HUES48 (cell line): ENCODE measurements around the gene JMJD8.
A peak's percentile ranks its signal among the peaks of the same experiment; 100 is the strongest.

ENCODE experiments used
- H3K27ac ChIP-seq: one replicate; pipeline ENCODE4 v1.7.0; 2013; ENCODE audit warnings: low read depth, low read length, inconsistent platforms
- H3K27me3 ChIP-seq: 2 replicates; pipeline ENCODE4 v1.6.1; 2013; ENCODE audit warnings: mild to moderate bottlenecking, low read length; ENCODE audit not compliant: control insufficient read depth, insufficient read depth
- H3K36me3 ChIP-seq: 2 replicates; pipeline ENCODE4 v1.6.1; 2013; ENCODE audit warnings: low read length; ENCODE audit not compliant: control insufficient read depth, insufficient read depth
- H3K4me1 ChIP-seq: 2 replicates; pipeline ENCODE4 v1.6.1; 2013; ENCODE audit warnings: mild to moderate bottlenecking, low read length; ENCODE audit not compliant: control insufficient read depth, insufficient read depth
- H3K4me3 ChIP-seq: 2 replicates; pipeline ENCODE4 v1.5.1; 2013; ENCODE audit warnings: mild to moderate bottlenecking, low read depth, low read length
- H3K9ac ChIP-seq: 2 replicates; pipeline ENCODE4 v1.6.1; 2013; ENCODE audit warnings: mild to moderate bottlenecking, low read depth, low read length, moderate library complexity
- H3K9me3 ChIP-seq: 2 replicates; pipeline ENCODE4 v1.6.1; 2013; ENCODE audit warnings: low read length; ENCODE audit not compliant: control insufficient read depth, insufficient read depth

Gene JMJD8

DNA sequence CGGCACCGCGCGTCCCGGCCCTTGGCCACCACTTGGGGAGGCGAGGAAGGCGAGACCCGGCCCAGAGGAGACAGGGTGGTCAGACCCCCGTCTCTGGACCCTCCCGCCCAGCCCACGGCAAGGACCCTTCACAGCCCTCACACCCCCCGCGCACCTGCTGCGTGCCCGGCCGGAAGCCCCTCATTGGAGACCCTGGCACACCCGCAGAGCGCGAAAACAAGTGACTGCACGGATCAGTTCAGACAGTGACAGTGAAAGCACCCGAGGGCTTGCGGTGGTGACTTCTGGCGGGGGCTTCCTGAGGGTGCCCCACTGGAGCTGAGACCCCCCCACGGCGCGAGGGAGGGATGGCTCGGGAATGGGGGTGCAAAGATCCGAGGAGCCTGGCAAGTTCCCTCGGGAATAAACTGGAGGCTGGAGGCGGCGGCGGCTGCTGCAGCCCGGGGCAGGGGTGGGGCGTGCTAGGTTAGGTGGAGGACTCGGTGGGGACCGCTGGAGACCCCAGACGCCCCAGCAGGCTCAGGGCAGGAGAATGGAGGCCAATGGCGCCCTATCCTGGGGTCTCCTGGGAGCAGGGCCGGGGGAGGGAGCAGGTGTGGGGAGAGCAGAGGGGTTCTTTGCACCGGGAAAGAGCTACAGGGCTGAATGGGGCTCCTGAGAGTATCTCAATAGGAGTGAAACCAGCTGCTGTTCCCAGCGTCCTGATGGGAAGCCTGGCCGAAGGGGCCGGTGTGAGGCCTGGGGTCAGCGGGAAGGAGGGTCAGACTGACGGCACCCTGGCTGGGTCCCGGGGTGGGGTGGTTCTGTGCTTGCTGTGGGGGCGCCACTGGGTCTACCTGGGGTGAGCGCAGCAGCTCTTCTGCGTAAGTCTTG lies 22.3 kb upstream of the JMJD8 start:
- H3K4me1 ChIP-seq = peaks cover 2% of the 10 kb centered on the region; the same call in 1 of the 2 replicates
- H3K36me3 ChIP-seq = no peaks in the 10 kb centered on the region
- H3K9ac ChIP-seq = no peak overlapping the region
- peak overlapping the region; percentile 49 for H3K4me3 ChIP-seq
- no peaks in the 10 kb centered on the region for H3K9me3 ChIP-seq
- peaks cover 79% of the 10 kb centered on the region for H3K27me3 ChIP-seq
- no peak overlapping the region for H3K27ac ChIP-seq

DNA sequence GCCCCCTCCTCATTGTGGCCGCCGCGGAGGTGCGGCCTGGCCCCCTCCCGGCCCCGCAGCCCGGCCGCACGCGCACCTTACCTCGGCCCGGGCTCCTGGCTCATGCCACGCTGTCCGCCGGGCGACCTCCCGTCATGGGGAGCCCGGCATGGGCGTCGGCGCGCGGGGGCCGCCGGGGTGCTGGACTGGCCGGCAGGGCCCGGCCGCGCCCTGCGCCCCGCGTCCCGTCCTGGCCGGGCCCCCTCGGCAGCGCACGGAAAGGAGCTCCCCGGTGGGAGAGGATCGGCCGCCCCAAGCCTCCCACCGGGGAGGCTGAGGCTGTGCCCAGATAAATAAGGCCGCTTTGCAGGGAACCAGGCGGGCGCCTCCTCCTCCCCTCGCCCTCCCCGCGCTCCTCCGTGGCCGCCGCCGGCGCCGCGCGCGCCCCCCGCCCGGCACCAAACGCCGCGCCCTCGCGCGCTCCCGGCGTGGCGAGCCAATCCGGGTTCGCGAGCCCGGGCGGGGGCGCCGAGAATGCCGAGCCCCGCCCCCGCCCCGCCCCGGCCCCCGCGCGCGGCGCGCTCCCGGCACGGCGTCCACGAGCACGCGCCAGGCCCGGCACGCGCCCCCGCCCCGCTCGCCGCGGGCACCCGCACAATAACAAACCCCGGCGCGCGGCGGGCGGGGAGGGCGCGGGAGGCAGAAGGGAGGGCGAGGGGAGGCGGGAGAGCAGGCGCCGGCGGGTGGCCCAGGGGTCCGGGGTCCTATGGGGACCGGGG lies 21.5 kb upstream of the JMJD8 start, which contains the start of gene FBXL16:
TSS of gene FBXL16 (minus strand) at position 371 of the 758 bp plus-strand sequence. CDS start 8,396 bp downstream, outside the sequence.
- Histone ChIP-seq H3K36me3 (no peaks in the 10 kb centered on the region), H3K9me3 (no peaks in the 10 kb centered on the region), H3K27me3 (peaks cover 87% of the 10 kb centered on the region), H3K27ac (no peak within 1 kb of the TSS), H3K9ac (no peak within 1 kb of the TSS), H3K4me3 (peak within 1 kb of the TSS; percentile 57), H3K4me1 (peaks cover 2% of the 10 kb centered on the region; the same call in 1 of the 2 replicates)

DNA sequence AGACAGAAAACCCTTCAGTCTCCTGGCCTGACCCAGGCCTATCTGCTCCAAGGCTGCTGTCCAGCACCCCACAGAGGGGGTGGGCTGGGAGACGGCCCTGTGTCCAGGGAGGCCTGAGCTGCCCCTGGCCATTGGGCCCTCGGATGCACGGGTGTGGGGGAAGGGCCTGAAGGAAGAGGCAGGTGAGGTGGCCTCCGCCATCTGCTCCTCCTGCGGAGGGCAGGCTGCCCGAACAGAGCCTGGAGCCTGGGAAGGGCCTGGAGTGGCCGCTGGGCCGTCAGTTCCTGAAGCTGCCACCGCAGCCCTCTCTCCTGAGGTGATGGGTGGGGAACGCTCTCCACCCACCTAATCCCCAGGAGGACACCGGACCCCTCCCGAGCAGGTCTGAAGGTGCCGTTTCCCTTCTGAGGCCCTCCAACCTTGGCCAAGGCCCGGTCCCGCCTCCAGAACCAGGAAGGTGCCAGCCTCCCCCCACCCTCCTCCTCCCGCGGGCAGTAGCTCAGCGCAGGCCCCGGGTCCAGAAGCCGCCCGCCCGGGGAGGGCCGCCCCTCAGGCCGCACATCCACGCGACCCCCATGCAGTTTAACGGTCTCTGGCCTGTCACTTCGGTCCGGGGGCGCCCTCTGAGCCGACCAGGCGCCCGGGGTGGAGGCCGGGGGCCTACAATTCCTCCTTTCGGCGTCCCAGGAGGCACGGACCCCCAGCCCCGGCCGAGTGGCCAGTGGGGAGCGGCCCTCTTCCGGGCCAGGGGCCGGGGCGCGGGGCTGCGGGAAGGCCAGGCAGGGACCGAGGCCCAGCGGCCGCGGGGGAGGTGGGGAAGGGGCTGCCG lies 20.6 kb upstream of the JMJD8 start:
- Histone ChIP-seq H3K27ac (no peak overlapping the region), H3K36me3 (no peaks in the 10 kb centered on the region), H3K4me1 (no peaks in the 10 kb centered on the region; the same call in 1 of the 2 replicates), H3K9ac (no peak overlapping the region), H3K27me3 (peaks cover 95% of the 10 kb centered on the region), H3K9me3 (no peaks in the 10 kb centered on the region), H3K4me3 (peak overlapping the region; percentile 35; the same call in 1 of the 2 replicates)

DNA sequence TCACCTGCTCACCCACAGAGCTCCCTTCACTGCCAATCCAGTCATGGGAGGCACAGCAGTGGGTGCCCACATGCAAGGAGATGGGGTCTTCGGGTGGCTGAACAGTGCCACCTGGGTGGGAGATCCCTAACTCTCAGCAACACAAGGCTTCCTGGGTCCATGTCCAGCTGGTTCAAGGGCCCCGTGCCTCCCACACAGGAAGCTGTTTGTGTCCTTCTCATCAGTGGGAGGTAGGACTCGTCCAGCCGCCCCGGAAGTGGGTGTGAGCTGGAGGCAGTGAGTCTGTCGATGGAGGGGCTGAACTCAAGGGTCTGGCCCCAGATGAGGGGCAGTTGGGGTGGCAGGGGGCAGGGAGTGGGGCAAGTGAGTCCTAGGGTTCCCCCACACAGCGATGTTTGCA lies 19.9 kb upstream of the JMJD8 start:
- Histone ChIP-seq H3K27ac (no peak overlapping the region), H3K27me3 (peaks cover 96% of the 10 kb centered on the region), H3K9ac (no peak overlapping the region), H3K4me3 (no peak overlapping the region), H3K9me3 (no peaks in the 10 kb centered on the region), H3K36me3 (no peaks in the 10 kb centered on the region), H3K4me1 (no peaks in the 10 kb centered on the region)

DNA sequence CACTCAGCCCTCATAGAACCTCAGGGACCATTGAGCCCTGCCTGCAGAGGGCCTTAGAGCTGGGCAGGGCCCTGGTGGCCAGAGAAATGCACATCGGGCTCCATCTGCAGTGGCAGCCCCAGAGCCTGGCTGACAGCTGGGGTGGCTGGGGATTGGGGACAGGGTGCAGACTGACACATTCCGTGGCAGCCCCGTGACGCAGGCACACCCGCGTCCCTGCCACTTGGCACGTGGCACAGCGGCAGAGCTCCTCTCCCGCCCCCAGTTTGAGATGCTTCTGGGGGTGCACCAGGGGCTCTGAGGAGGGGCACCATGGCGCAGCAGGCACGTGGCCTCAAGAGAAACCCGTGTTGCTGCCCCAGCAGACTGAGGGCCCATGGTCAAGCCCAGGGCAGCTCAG lies 19.3 kb upstream of the JMJD8 start:
- H3K36me3 ChIP-seq = no peaks in the 10 kb centered on the region
- no peaks in the 10 kb centered on the region for H3K9me3 ChIP-seq
- no peak overlapping the region for H3K27ac ChIP-seq
- no peak overlapping the region for H3K4me3 ChIP-seq
- no peaks in the 10 kb centered on the region for H3K4me1 ChIP-seq
- peaks cover 94% of the 10 kb centered on the region for H3K27me3 ChIP-seq
- H3K9ac ChIP-seq = no peak overlapping the region

DNA sequence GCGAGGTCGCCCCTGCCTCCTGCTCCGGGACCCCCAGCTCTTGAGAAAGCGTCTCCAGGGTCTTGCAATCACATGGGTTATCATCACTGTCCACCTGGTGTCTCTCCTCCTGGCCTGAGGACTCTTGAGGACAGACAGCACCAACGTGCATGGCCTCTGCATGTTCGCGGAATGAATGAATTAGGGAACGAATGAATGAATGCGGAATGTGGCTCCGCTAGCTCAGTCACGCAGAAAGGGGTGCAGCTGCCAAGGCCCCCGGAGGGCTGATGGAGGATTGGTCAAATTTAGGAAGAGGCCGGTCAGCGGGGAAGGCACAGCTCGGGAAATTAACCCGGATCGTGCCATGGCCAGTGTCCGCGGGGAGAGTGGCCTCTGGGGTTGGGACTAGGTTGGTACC lies 18.2 kb upstream of the JMJD8 start:
- H3K36me3 ChIP-seq = no peaks in the 10 kb centered on the region
- H3K4me1 ChIP-seq = no peaks in the 10 kb centered on the region
- no peak overlapping the region for H3K27ac ChIP-seq
- H3K27me3 ChIP-seq = peaks cover 87% of the 10 kb centered on the region
- no peak overlapping the region for H3K4me3 ChIP-seq
- H3K9me3 ChIP-seq = no peaks in the 10 kb centered on the region
- H3K9ac ChIP-seq = no peak overlapping the region

DNA sequence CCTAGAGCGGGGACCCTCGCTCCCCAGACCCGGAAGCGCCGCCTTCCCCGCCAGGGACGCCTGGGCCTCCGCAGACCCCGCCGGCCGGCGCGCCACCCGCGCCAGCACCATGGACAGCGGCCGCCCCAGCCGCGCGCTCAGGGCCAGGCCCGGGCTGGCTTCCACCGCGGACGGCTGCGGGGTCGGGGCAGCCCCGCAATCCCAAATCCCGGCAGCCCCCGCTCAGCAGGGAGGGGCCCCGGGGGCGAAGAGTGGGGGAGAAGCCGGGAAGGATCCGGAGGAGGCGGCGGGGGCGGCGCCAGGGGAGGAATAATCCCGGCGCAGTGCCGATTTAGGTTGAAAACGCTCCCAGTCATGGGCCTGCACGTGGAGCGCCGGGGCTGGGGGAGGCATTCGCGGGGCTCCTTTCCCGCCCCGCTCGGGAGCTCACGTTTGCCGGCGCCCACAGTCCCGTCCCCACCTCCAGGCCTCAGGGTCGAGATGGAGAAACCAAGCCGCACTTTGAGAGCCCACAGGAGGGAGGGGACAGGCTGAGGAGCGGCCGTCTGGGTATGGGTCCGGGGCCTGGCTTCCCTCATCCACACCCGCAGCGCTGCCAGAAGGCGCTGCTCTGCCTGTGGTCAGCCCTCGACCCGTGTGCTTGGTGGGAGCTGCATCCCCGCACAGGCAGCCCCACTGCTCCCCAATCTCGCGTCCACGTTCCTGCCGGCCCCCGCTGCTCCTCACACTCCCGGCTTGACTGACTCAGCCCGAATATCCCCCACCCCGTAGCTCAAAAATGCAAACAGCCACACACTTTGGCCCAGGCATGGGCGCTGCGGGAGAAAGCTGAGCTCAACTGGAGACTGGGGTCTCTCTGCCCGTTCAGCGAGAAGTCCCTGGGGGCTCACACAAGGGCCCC lies 16.8 kb upstream of the JMJD8 start:
- H3K9ac ChIP-seq = no peak overlapping the region
- peak overlapping the region; percentile 35; the same call in 1 of the 2 replicates for H3K4me3 ChIP-seq
- H3K36me3 ChIP-seq = no peaks in the 10 kb centered on the region
- no peaks in the 10 kb centered on the region for H3K9me3 ChIP-seq
- H3K27ac ChIP-seq = no peak overlapping the region
- peaks cover 78% of the 10 kb centered on the region for H3K27me3 ChIP-seq
- no peaks in the 10 kb centered on the region for H3K4me1 ChIP-seq

DNA sequence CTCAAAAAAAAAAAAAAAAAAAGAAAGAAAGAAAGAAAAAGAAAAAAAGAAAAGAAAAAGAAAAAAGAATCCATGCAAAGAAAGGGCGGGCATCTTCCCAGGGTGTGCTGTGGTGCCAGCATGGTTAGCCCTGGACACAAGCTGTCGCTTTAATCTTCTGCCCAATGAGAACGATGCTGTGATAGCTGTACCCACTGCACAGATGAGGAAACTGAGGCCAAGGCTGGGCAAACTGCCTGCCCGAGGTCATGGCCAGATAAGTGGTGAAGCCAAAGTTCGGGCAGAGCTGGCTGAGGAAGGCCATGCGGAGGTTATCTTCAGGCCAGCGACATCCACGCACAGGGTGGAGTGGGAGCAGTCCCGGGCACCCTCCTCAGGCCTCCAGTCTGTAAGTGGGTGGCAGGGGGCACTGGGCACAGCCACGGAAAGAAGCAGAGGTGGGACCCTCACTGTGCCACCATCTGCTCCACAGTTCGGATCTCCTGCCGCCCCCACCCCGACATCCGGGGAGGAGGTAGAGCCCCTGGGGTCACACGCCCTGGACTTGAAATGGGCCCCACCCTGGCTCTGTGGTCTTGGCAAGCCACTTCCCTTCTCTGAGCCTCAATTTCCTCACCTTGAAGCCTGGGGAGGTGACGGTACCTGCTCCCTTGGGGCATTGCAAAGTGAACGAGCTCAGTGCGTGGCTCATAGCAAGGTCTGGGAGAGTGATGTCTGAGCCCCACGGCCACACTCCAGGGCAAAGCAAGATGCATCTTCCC lies 15.0 kb upstream of the JMJD8 start:
- H3K27me3 ChIP-seq = peaks cover 80% of the 10 kb centered on the region
- H3K27ac ChIP-seq = no peak overlapping the region
- no peak overlapping the region for H3K9ac ChIP-seq
- no peak overlapping the region for H3K4me3 ChIP-seq
- no peaks in the 10 kb centered on the region for H3K9me3 ChIP-seq
- H3K36me3 ChIP-seq = no peaks in the 10 kb centered on the region
- H3K4me1 ChIP-seq = no peaks in the 10 kb centered on the region

DNA sequence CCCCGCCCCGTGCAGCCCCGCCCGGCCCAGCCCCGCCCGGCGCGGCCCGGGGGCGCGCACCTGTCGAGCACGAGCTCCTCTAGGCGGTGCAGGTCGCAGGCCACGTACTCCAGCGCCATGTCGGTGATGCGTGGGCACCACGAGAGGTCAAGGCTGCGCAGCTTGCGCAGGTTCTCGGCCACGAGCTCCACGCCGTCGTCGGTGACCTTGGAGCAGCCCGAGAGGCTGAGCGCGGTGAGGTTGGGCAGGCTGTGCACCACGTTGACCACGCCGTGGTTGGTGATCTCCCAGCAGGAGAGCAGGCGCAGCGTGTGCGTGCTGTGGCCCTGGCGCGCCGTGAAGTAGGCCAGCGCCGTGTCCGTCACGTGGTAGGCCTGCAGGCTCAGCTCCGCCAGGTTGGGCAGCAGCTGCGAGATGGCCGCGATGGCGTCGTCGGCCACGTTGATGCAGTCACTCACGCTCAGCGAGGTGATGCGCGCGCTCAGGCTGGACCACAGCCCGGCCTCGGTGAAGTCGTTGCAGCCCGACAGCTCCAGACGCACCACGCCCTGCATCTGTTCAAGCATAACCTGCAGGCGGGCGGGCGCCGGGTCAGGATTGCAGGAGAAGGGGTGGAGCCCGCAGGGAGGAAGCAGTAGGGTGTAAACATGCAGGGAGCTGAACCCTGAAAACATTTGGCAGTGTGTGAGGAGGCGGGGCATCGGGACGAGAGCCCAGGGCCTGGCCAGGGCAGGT lies 11.4 kb upstream of the JMJD8 start:
- H3K36me3 ChIP-seq = no peaks in the 10 kb centered on the region
- peaks cover 71% of the 10 kb centered on the region for H3K27me3 ChIP-seq
- no peak overlapping the region for H3K27ac ChIP-seq
- H3K9me3 ChIP-seq = no peaks in the 10 kb centered on the region
- H3K4me3 ChIP-seq = peak overlapping the region; percentile 74
- H3K4me1 ChIP-seq = no peaks in the 10 kb centered on the region
- peak overlapping the region; percentile 45; the same call in 1 of the 2 replicates for H3K9ac ChIP-seq
